Posterior vena cava (tissue), 2 donors: ENCODE measurements around the gene PDLIM7. TPM values are rescaled to one million over a fixed set of nuclear protein-coding genes. Genes with fewer than 3 reads are reported as not detected.

Experiments used
- DNase-seq: peaks from one replicate; pipeline ENCODE4 v3.0.0-alpha.2; 2020; ENCODE audit warnings: low spot score
- intact Hi-C, 2 donors: fragments of 100-400 bp; cut with DNase I; formaldehyde crosslinking; loops; one replicate each; pipeline versions ENCODE4 v1.14.1 to v1.14.2; 2022 to 2023
- total RNA-seq, 2 donors: library from RNA; stranded (reverse); fragmentation: NEBNext Ultra II Directional; extraction: Animal tissue kit (Norgen Biotek cat#: 25700); gene quantifications; one replicate each; pipeline ENCODE4 v1.2.1, GENCODE V29; 2021
- donor health status: DM: yes; HTN: yes; CAD: no.
- donor health status: DM: yes; HTN: yes; CAD: no.

PDLIM7 gene
- total RNA-seq, 2 donors from 2014 or later: 448 to 580 TPM

DNA sequence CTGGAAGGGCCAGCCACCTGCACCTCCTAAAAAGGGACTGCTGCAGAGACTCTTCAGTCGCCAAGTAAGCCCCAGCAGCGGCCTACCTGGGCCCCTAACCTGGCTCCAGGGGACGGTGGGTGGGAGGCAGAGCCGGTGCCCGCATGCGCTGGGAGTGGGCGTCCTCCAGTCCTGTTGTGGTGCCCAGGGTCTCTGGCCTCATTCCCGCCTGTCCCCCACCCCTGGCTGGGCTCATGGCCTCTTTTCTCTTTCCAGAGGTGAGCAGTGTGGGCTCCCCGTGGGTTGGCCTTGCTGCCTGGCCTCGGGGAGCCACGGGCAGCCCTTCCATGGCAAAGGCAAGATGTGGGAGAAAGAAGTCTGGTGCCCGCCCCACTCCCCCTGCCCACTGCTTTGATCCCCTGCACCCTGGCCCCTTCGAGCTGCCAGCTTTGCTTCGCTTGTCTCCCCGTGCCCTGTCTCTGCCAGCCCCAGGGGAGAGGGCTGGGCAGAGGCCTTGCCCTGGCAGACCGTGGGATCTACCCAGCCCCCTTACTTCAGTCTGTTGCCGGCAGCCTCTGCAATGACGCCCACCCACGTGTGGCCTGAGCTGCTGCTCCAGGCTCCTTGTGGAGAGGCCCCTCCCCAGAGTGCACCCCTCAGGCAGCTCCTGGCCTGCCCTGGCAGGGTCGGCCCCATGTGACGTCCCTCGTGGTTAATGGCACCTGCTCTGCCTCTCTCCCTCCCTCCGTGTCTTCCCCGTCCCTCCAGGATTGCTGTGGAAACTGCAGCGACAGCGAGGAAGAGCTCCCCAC is 56.2 kb downstream of the PDLIM7 start:
- intact Hi-C loops: no loop called here
- peak; percentile 66 for DNase-seq

DNA sequence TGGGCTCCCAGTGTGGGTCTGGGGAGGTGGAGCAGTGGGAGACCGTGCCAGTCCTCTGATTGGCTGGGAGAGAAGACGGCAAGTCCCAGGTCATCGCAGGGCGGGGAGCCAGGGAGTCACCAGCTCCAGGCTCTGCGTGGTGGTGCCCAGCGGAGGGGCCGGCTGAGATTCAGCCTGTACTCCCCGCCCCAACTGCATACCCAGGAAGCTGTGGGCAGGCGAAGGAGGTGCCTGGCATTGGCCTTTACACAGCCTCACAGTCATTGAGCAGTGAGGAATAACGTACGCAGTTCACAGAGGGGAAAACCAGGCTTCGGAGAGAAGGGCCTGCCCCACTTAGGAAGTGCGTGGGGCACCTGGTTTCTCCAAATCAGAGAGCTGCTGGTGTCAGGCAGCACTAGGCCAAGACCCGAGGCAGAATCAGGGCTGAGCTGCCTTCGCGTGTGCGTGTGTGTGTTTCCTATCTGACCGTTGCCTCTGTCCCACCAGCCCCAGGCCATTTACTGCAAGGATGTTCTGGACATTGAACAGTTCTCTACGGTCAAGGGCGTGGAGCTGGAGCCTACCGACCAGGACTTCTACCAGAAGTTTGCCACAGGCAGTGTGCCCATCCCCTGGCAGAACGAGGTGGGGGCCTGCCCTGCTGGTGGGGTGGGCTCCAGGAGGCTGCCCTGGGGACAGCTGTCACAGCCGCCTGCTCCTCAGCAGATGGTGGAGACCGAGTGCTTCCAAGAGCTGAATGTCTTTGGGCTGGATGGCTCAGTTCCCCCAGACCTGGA is 57.0 kb downstream of the PDLIM7 start:
- intact Hi-C loops: no loop called here
- peak; percentile 81 for DNase-seq

DNA sequence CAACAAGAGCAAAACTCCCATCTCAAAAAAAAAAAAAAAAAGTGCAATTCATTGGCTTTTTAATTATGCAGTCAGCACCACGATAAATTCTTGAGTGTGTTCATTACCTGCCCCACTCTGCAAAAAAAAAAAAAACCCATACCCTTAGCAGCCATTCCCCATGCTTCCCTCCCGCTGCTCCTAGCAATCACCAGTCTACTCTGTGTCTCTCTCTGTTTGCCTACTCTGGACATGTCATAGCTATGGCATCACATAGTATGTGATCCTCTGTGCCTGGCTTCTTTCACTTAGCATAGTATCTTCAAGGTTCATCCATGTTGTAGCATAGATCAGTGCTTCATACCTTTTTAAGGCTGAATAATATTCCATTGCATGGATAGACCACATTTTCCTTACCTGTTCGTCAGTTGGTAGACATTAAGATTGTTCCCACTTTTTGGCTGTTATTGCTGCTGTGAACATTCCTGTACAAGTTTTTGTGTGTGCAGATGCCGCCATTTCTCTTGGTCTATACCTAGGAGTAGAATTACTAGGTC is 57.8 kb downstream of the PDLIM7 start:
- intact Hi-C loops: no loop called here
- no peak for DNase-seq

GRCh38 chr5:177438468-177438867 is 58.9 kb downstream of the PDLIM7 start:
- intact Hi-C loops: no loop called here
- no peak for DNase-seq

DNA sequence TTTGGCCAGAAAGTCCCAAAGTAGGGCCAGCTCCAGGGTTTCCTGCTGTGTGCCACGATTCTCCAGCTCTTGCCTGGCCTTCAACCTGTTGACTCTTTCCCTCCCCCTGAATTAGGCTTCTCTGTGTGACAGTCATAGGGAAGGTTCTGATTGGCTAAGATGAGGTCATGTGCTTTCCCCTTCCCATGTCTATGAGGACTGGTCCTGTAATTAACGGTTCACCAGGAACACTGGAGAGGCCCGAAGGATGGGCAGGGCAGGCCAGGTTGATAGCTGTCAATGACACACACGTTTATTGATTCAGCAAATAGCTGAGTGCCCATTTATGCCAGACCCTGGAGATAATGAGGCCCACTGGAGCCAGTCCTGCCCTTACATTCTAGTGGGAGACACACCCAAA is 59.8 kb downstream of the PDLIM7 start:
- no peak for DNase-seq
- intact Hi-C loops: no loop called here

DNA sequence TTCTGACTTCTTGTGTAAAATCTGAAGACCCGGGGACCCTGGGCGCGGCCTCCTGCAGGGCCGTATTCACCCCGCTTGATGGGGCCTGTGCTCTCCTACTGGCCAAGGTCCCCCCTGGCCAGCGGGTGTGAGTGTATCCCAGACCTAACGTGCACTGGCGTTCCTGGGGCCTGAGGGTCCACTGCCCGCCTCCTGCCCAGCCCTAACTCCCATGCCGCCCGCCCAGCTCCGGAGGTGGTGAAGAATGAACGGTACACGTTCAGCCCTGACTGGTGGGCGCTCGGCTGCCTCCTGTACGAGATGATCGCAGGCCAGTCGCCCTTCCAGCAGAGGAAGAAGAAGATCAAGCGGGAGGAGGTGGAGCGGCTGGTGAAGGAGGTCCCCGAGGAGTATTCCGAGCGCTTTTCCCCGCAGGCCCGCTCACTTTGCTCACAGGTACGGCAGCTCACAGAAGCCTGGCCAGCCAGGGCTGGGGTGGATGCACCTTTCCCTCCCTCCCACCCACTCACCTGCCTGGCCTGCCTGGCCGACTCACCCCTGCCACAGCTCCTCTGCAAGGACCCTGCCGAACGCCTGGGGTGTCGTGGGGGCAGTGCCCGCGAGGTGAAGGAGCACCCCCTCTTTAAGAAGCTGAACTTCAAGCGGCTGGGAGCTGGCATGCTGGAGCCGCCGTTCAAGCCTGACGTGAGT is 61.4 kb downstream of the PDLIM7 start:
- DNase-seq: peak; percentile 76

DNA sequence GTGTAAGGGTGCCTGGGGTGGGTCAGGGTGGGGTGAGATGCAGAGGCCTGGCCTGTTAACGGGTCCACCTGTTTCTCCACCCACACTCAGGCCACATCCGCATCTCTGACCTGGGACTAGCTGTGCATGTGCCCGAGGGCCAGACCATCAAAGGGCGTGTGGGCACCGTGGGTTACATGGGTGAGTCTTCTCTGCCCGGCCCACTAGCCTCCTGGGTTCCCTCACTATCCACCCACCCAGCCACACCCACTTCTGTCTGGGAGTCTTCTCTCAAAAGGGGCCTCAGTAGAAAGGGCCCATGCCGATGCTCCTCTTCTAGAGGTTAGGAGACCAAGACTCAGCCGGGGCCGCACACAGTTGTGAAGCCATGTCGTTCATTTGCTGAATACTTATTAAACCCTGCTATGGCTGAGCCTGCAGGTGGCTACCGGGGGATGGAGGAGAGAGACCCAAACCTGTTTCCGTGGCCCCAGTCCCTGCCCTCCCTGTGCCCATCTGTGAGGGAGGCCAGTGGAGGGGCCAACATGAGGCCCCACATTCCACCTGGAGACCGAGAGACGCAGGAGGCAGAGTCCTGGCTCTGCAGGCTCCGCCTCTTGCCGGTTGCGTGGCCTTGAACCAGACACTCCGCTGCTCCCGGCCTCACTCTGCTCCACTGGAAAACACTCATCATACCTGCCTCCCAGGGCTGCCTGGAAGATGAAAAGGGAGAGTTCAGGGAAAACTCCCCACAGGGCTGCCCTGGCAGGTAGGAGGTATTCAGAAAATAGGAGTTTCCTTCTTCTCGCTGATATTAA is 62.3 kb downstream of the PDLIM7 start:
- intact Hi-C loops: no loop called here
- DNase-seq: no peak

More for the DNA sequence above, 61.4 kb downstream of the PDLIM7 start:
- intact Hi-C loops: no loop called here

GRCh38 chr5:177434437-177434836 is 63.0 kb downstream of the PDLIM7 start:
- DNase-seq: no peak
- intact Hi-C loops: no loop called here

- DNase-seq: peak; percentile 78
- intact Hi-C loops: no loop called here
Observed at GRCh38 chr5:177433658-177434217, 63.7 kb downstream of the PDLIM7 start.

Other genes starting within 250 kb of the PDLIM7 start
- 10 to 100 TPM; 17.4 to 18.6 TPM for gene RAB24, start 193.9 kb downstream of the PDLIM7 start, total RNA-seq
- 10 to 100 TPM; 81.8 to 91.9 TPM for gene PRELID1, start 193.8 kb downstream of the PDLIM7 start, total RNA-seq
- gene MXD3, start 185.7 kb downstream of the PDLIM7 start, total RNA-seq: 1 to 10 TPM; 5.4 to 6.1 TPM
- gene LMAN2, start 145.9 kb downstream of the PDLIM7 start, total RNA-seq: 10 to 100 TPM; 72.4 to 95.7 TPM
- 10 to 100 TPM; 11.3 to 13.4 TPM for gene RGS14, start 139.7 kb downstream of the PDLIM7 start, total RNA-seq
- gene SLC34A1, start 113.2 kb downstream of the PDLIM7 start, total RNA-seq: not detected
- not detected for gene PFN3, start 96.9 kb downstream of the PDLIM7 start, total RNA-seq
- gene F12, start 88.0 kb downstream of the PDLIM7 start, total RNA-seq: under 1 TPM; 0.38 to 0.93 TPM
- gene GRK6, start 70.9 kb downstream of the PDLIM7 start, total RNA-seq: 10 to 100 TPM; 22.9 to 28.2 TPM
- 1 to 10 TPM in 1 of 2 donors, under 1 TPM in 1; 0.79 to 2.0 TPM for gene PRR7, start 50.8 kb downstream of the PDLIM7 start, total RNA-seq
- 100 to 1,000 TPM in 1 of 2 donors, 10 to 100 TPM in 1; 94.9 to 121 TPM for gene DBN1, start 24.0 kb downstream of the PDLIM7 start, total RNA-seq
- 10 to 100 TPM in 1 of 2 donors, 1 to 10 TPM in 1; 8.0 to 19.2 TPM for gene DOK3, start 12.2 kb upstream of the PDLIM7 start, total RNA-seq
- 10 to 100 TPM; 52.1 to 52.6 TPM for gene DDX41, start 19.4 kb upstream of the PDLIM7 start, total RNA-seq
- 10 to 100 TPM; 33.6 to 36.5 TPM for gene FAM193B, start 57.0 kb upstream of the PDLIM7 start, total RNA-seq
- gene TMED9, start 94.6 kb upstream of the PDLIM7 start, total RNA-seq: 100 to 1,000 TPM; 117 TPM
- gene B4GALT7, start 102.5 kb upstream of the PDLIM7 start, total RNA-seq: 10 to 100 TPM; 17.1 to 17.6 TPM